ENCODE data around the gene DACH1.

- TF ChIP-seq POLR2AphosphoS5 (IDR thresholded peaks at IDR 0.05; ENCODE audit: low read depth) = no peak
- no peak for TF ChIP-seq CTCF (IDR thresholded peaks at IDR 0.05; ENCODE audit: insufficient read depth, low read length)
- no peak for TF ChIP-seq REST (IDR thresholded peaks at IDR 0.05; ENCODE audit: insufficient replicate concordance, low read depth)
- TF ChIP-seq SPI1 (IDR thresholded peaks at IDR 0.05; ENCODE audit: borderline replicate concordance, low read depth) = no peak
Measured at GRCh38 chr13:71754407-71754974, 112.5 kb downstream of the DACH1 start.
